GM18502 (cell line): Measurements from ENCODE around the gene ICE2.

Experiments used
- ATAC-seq: cut with Tn5 transposase; IDR thresholded peaks from one replicate; pipeline ENCODE4 v1.9.1; 2021; ENCODE audit warnings: mild to moderate bottlenecking; ENCODE audit not compliant: unreplicated experiment, poor library complexity

The ICE2 gene

DNA sequence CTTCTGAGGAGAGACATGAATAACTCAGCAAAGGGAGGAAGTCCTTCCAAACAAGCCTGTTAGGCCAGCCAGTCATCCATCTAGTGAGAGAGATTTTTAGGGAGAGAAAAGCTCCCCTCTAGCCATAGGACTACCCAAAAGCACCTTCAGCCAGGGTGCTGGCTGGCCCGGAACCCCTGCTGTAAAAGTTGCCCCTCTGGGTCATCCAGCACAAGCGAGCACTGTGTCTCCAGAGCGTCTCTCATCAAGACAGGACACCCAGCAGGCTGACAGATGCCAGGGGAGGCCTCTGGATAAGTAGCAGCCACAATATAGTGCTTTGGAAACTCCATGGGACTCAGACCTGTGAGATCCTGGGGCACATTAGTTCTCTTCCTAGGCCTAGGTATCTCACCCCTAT, 105.6 kb downstream of the ICE2 start:
- ATAC-seq, result no peak

DNA sequence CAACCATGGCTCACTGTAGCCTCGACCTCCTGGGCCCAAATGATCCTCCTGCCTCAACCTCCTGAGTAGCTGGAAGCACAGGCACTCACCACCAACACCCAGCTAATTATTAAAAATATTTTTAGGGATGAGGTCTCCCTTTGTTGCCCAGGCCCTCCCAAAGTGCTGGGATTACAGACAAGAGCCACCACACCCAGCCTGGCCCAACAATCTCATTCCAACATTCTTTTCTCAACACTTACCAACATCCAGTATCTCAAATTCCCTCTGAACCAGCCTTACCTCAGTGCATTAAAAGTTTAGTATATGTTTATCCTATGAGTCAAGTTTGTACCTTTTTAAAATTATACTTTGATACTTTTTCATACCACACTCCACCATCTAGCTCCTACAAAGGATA, 106.2 kb downstream of the ICE2 start:
- no peak for ATAC-seq

DNA sequence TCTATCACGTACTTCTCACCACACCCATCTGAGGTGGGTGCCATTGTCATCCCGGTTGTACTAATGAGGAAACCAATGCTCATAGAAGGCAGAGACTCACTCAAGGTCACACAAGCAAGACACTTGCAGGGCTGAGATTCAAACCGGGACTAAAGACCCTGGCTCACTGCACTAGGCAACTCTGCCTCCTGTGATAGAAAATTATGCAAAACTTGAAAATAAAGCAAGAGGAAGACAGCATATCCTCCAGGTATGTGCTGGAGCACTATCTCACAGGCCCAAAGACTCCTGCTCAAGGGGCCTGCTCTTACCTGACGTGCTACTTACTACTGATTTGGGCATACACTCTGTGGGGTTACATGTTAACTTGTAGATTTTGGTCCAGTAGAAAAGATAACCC, 106.7 kb downstream of the ICE2 start:
- ATAC-seq, result no peak

DNA sequence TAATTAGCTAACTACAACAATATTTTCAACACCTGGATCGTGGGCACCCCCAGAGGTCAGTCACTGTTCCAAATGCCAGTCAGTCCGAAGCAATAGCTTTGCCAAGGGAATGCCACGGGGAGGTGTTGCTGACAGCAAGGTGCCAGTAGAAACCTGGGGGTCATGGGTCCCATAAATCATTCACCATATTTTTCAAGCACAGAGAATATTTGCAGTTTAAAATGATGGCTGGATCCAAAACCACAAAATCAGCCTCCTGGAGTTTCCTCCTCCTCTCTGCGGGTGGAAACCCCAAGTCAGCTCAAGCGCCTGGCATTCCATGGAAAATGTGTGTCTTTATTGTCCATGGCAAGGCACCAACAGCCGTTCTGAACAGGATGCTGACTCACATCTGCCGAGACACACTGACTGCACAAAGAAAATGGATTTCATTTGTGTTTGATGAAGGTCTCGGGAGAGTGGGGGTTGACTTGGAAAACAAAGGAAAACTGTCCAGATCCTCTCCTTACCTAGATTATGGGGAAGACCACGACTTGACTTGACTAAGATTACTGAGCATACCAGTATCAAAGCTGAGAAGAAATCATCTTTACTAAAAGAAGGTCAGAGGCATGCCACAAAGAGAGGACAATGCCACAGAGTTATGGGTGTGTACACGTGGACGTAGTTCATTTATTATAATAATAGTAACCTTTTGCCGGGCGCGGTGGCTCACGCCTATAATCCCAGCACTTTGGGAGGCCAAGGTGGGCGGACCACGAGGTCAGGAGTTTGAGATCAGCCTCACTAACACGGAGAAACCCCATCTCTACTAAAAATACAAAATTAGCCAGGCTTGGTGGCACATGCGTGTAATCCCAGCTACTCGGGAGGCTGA, 107.5 kb downstream of the ICE2 start:
- ATAC-seq, result no peak

DNA sequence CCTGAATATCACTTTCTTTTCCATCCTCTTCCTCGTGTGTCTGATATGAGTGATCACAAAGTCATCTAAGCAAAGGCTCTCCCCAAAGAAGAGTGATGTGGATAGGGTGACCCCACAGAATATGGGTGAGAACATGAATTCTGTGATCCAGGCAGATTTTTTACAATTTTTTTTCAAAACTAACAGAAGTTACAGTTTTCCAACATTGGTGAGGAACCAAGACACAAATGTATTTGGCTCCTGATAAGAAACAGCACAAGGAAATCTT, 108.1 kb downstream of the ICE2 start:
- ATAC-seq, result no peak

DNA sequence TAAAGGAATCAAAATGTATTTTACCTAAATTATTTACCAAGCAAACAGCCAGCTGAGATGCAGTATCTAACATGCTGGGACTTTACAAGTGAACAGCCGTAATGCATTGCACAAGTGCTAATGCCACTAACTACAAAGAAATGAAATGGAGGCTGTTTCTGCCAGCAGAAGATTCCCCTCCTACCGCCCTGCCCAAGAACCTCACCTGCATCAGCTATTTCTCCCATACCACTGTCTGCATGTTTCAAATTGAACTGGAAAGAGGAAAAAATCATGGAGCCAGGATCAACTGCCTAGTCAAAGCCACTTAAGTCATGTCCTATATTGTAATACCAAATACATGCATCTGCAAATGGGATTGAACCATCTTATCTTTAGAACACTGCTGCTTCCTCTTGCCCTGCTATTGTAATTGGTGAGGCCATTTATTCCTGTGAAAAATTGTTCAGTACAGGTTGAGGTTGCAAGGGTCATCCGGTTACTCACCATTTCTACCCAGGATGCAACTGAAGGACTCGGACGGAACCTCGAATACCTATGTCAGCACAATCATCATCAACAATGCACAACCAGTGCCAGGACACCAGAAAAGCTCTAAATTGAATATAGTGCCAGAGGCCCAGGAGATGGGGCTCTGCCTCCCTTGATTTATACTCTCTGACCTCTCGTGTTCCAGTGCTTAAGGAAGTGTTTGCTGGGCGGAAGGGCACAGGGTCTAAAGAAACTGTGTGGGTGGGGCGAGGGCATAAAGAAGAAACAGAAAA, 108.7 kb downstream of the ICE2 start:
- ATAC-seq, result no peak

DNA sequence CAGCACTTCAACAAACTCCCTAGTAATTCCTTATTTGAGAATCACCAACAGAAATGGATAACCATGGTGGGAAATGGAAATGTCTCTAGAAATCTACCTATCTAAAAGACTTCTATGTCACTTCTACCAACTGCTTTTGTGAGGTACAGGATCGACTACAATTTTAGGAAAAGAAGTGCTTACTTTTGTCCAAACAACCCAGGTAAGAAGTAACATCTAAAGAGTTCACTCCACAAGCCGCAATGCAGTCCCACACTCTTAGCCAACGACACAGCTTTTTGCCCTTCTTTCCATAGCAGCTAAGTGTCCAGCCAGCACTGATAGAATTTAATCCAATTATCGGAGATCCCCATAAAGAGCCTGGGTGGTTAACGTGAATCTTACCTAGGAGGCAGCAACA, 109.2 kb downstream of the ICE2 start:
- ATAC-seq, result no peak
